ENCODE measurements around the gene KCTD15. TPM values are rescaled to one million over a fixed set of nuclear protein-coding genes. Genes with fewer than 3 reads are reported as not detected.

KCTD15 gene
- total and polyA plus RNA-seq, 5 donors from 2014 or later, result 0.28 to 1.3 (median 0.72) TPM; not detected in 1

GRCh38 chr19:33801411-33801810 lies 4.7 kb downstream of the KCTD15 start:
- Mint-ChIP-seq H3K36me3 (peaks cover 3% of the 10 kb centered on the region), H3K4me3 (no peak overlapping the region), H3K27ac (no peak overlapping the region), H3K27me3 (peaks cover 21% of the 10 kb centered on the region), H3K4me1 (peaks cover 0 to 12% (median 8%) of the 10 kb centered on the region in 4 donors), H3K9me3 (peaks cover 0 to 2% (median 0%) of the 10 kb centered on the region in 7 donors)
- DNase-seq, result no peak
- H3K27me3 ChIP-seq (ENCODE audit: control insufficient read depth, insufficient read depth, low read length), result peaks cover 8% of the 10 kb centered on the region
- no peaks in the 10 kb centered on the region for H3K9me3 ChIP-seq (ENCODE audit: control insufficient read depth in 2 of 2, low read length in 2 of 2)
- no peak for ATAC-seq (ENCODE audit: low read depth in 2 of 2)
- H3K4me3 ChIP-seq (ENCODE audit: low read depth, low read length), result no peak overlapping the region
- H3K4me1 ChIP-seq (ENCODE audit: control insufficient read depth, insufficient read depth, low read length, poor library complexity, severe bottlenecking), result peaks cover 16% of the 10 kb centered on the region
- H3K36me3 ChIP-seq (ENCODE audit: control insufficient read depth, insufficient read depth, low read length), result no peaks in the 10 kb centered on the region
- no peak overlapping the region for H3K27ac ChIP-seq (ENCODE audit: insufficient read depth, low read length, poor library complexity, severe bottlenecking)

- no peak overlapping the region for H3K27ac Mint-ChIP-seq
- Histone ChIP-seq H3K27ac (ENCODE audit: insufficient read depth, low read length, poor library complexity, severe bottlenecking) (no peak overlapping the region), H3K36me3 (ENCODE audit: control insufficient read depth, insufficient read depth, low read length) (no peaks in the 10 kb centered on the region), H3K4me1 (ENCODE audit: control insufficient read depth, insufficient read depth, low read length, poor library complexity, severe bottlenecking) (peaks cover 16% of the 10 kb centered on the region), H3K4me3 (ENCODE audit: low read depth, low read length) (no peak overlapping the region), H3K27me3 (ENCODE audit: control insufficient read depth, insufficient read depth, low read length) (peaks cover 8% of the 10 kb centered on the region), H3K9me3 (ENCODE audit: control insufficient read depth in 2 of 2, low read length in 2 of 2) (no peaks in the 10 kb centered on the region)
- peaks cover 0 to 2% (median 0%) of the 10 kb centered on the region in 7 donors for H3K9me3 Mint-ChIP-seq
- peaks cover 21% of the 10 kb centered on the region for H3K27me3 Mint-ChIP-seq
- H3K36me3 Mint-ChIP-seq, result peaks cover 3% of the 10 kb centered on the region
- DNase-seq, result no peak
- H3K4me1 Mint-ChIP-seq, result peaks cover 0 to 15% (median 11%) of the 10 kb centered on the region in 4 donors
- no peak for ATAC-seq (ENCODE audit: low read depth in 2 of 2)
- no peak overlapping the region for H3K4me3 Mint-ChIP-seq
These were observed 5.3 kb downstream of the KCTD15 start for GRCh38 chr19:33802001-33802400.

- no peak for ATAC-seq (ENCODE audit: low read depth in 2 of 2)
- Histone ChIP-seq H3K36me3 (ENCODE audit: control insufficient read depth, insufficient read depth, low read length) (no peaks in the 10 kb centered on the region), H3K9me3 (ENCODE audit: control insufficient read depth in 2 of 2, low read length in 2 of 2) (no peaks in the 10 kb centered on the region), H3K27ac (ENCODE audit: insufficient read depth, low read length, poor library complexity, severe bottlenecking) (no peak overlapping the region), H3K4me3 (ENCODE audit: low read depth, low read length) (no peak overlapping the region), H3K4me1 (ENCODE audit: control insufficient read depth, insufficient read depth, low read length, poor library complexity, severe bottlenecking) (peaks cover 9% of the 10 kb centered on the region), H3K27me3 (ENCODE audit: control insufficient read depth, insufficient read depth, low read length) (peaks cover 8% of the 10 kb centered on the region)
- H3K4me3 Mint-ChIP-seq, result no peak overlapping the region
- H3K27ac Mint-ChIP-seq, result no peak overlapping the region
- no peak for DNase-seq
- H3K4me1 Mint-ChIP-seq, result peaks cover 0 to 16% (median 9%) of the 10 kb centered on the region in 4 donors
- H3K9me3 Mint-ChIP-seq, result peaks cover 0 to 2% (median 0%) of the 10 kb centered on the region in 7 donors
- H3K27me3 Mint-ChIP-seq, result peaks cover 15% of the 10 kb centered on the region
- H3K36me3 Mint-ChIP-seq, result peaks cover 3% of the 10 kb centered on the region
These were observed 6.1 kb downstream of the KCTD15 start for GRCh38 chr19:33802801-33803200.

GRCh38 chr19:33803383-33803782 lies 6.7 kb downstream of the KCTD15 start:
- H3K27ac Mint-ChIP-seq, result no peak overlapping the region
- H3K36me3 Mint-ChIP-seq, result peaks cover 3% of the 10 kb centered on the region
- Histone ChIP-seq H3K4me1 (ENCODE audit: control insufficient read depth, insufficient read depth, low read length, poor library complexity, severe bottlenecking) (peaks cover 9% of the 10 kb centered on the region), H3K4me3 (ENCODE audit: low read depth, low read length) (no peak overlapping the region), H3K36me3 (ENCODE audit: control insufficient read depth, insufficient read depth, low read length) (no peaks in the 10 kb centered on the region), H3K9me3 (ENCODE audit: control insufficient read depth in 2 of 2, low read length in 2 of 2) (no peaks in the 10 kb centered on the region), H3K27me3 (ENCODE audit: control insufficient read depth, insufficient read depth, low read length) (peaks cover 8% of the 10 kb centered on the region), H3K27ac (ENCODE audit: insufficient read depth, low read length, poor library complexity, severe bottlenecking) (no peak overlapping the region)
- peaks cover 0 to 2% (median 0%) of the 10 kb centered on the region in 7 donors for H3K9me3 Mint-ChIP-seq
- H3K27me3 Mint-ChIP-seq, result peaks cover 13% of the 10 kb centered on the region
- DNase-seq (no peak), ATAC-seq (ENCODE audit: low read depth in 2 of 2) (no peak)
- H3K4me3 Mint-ChIP-seq, result no peak overlapping the region
- peaks cover 0 to 16% (median 9%) of the 10 kb centered on the region in 4 donors for H3K4me1 Mint-ChIP-seq

- Histone ChIP-seq H3K4me3 (ENCODE audit: low read depth, low read length) (no peak overlapping the region), H3K27ac (ENCODE audit: insufficient read depth, low read length, poor library complexity, severe bottlenecking) (no peak overlapping the region), H3K27me3 (ENCODE audit: control insufficient read depth, insufficient read depth, low read length) (peaks cover 3% of the 10 kb centered on the region), H3K9me3 (ENCODE audit: control insufficient read depth in 2 of 2, low read length in 2 of 2) (no peaks in the 10 kb centered on the region), H3K36me3 (ENCODE audit: control insufficient read depth, insufficient read depth, low read length) (no peaks in the 10 kb centered on the region), H3K4me1 (ENCODE audit: control insufficient read depth, insufficient read depth, low read length, poor library complexity, severe bottlenecking) (peaks cover 9% of the 10 kb centered on the region)
- ATAC-seq (ENCODE audit: low read depth in 2 of 2) (no peak), DNase-seq (no peak)
- Mint-ChIP-seq H3K9me3 (peaks cover 0 to 2% (median 0%) of the 10 kb centered on the region in 7 donors), H3K4me1 (peaks cover 0 to 16% (median 8%) of the 10 kb centered on the region in 4 donors), H3K4me3 (no peak overlapping the region), H3K27me3 (peaks cover 8% of the 10 kb centered on the region), H3K27ac (no peak overlapping the region), H3K36me3 (peaks cover 3% of the 10 kb centered on the region)
These were observed 7.5 kb downstream of the KCTD15 start for GRCh38 chr19:33804021-33804799.

GRCh38 chr19:33805313-33805712 lies 8.6 kb downstream of the KCTD15 start:
- no peak for ATAC-seq (ENCODE audit: low read depth in 2 of 2)
- H3K27ac ChIP-seq (ENCODE audit: insufficient read depth, low read length, poor library complexity, severe bottlenecking), result no peak overlapping the region
- peaks cover 0 to 2% (median 0%) of the 10 kb centered on the region in 7 donors for H3K9me3 Mint-ChIP-seq
- H3K4me1 Mint-ChIP-seq, result peaks cover 0 to 16% (median 6%) of the 10 kb centered on the region in 4 donors
- peaks cover 3% of the 10 kb centered on the region for H3K36me3 Mint-ChIP-seq
- no peak overlapping the region for H3K27ac Mint-ChIP-seq
- no peak for DNase-seq
- H3K27me3 Mint-ChIP-seq, result peaks cover 4% of the 10 kb centered on the region
- H3K9me3 ChIP-seq (ENCODE audit: control insufficient read depth in 2 of 2, low read length in 2 of 2), result no peaks in the 10 kb centered on the region
- peaks cover 9% of the 10 kb centered on the region for H3K4me1 ChIP-seq (ENCODE audit: control insufficient read depth, insufficient read depth, low read length, poor library complexity, severe bottlenecking)
- no peak overlapping the region for H3K4me3 ChIP-seq (ENCODE audit: low read depth, low read length)
- H3K36me3 ChIP-seq (ENCODE audit: control insufficient read depth, insufficient read depth, low read length), result no peaks in the 10 kb centered on the region
- no peak overlapping the region for H3K4me3 Mint-ChIP-seq
- no peaks in the 10 kb centered on the region for H3K27me3 ChIP-seq (ENCODE audit: control insufficient read depth, insufficient read depth, low read length)

GRCh38 chr19:33805840-33806433 lies 9.3 kb downstream of the KCTD15 start:
- no peaks in the 10 kb centered on the region for H3K27me3 ChIP-seq (ENCODE audit: control insufficient read depth, insufficient read depth, low read length)
- H3K4me1 ChIP-seq (ENCODE audit: control insufficient read depth, insufficient read depth, low read length, poor library complexity, severe bottlenecking), result peaks cover 9% of the 10 kb centered on the region
- H3K4me3 ChIP-seq (ENCODE audit: low read depth, low read length), result no peak overlapping the region
- no peak for ATAC-seq (ENCODE audit: low read depth in 2 of 2)
- H3K36me3 ChIP-seq (ENCODE audit: control insufficient read depth, insufficient read depth, low read length), result no peaks in the 10 kb centered on the region
- no peaks in the 10 kb centered on the region for H3K27me3 Mint-ChIP-seq
- H3K9me3 ChIP-seq (ENCODE audit: control insufficient read depth in 2 of 2, low read length in 2 of 2), result no peaks in the 10 kb centered on the region
- peaks cover 0 to 12% (median 6%) of the 10 kb centered on the region in 4 donors for H3K4me1 Mint-ChIP-seq
- peaks cover 3% of the 10 kb centered on the region for H3K36me3 Mint-ChIP-seq
- H3K4me3 Mint-ChIP-seq, result no peak overlapping the region
- H3K9me3 Mint-ChIP-seq, result peaks cover 0 to 2% (median 0%) of the 10 kb centered on the region in 7 donors
- H3K27ac Mint-ChIP-seq, result peak overlapping the region in 2 of 3 donors; percentile 73 to 88
- H3K27ac ChIP-seq (ENCODE audit: insufficient read depth, low read length, poor library complexity, severe bottlenecking), result no peak overlapping the region
- no peak for DNase-seq

All from CD4-positive, CD25-positive, alpha-beta regulatory T cell (primary cell).